Adrenal gland (tissue), 12 donors: ENCODE data around the gene STK40. TPM values are rescaled to one million over a fixed set of nuclear protein-coding genes. Genes with fewer than 3 reads are reported as not detected.

Source experiments
- DNase-seq, 7 donors: peaks; one replicate each; pipeline ENCODE4 v3.0.0-alpha.2; 2019 to 2020
- H3K27ac ChIP-seq, 5 donors: fragments of 200-600 bp; sonication (generic) in 4 of 5; 1 replicate in 3 of 5; 2 replicates in 2 of 5; pipeline versions ENCODE4 v1.5.1 to v1.8.0; 2016 to 2020; ENCODE audit warnings: mild to moderate bottlenecking in 1 of 5
- H3K27me3 ChIP-seq: fragments of 200-600 bp; 2 replicates; pipeline ENCODE4 v1.8.0; 2021
- H3K36me3 ChIP-seq, 2 donors: fragments of 200-600 bp; replicated peaks in 1 of 2; 1 replicate in 1 of 2; 2 replicates in 1 of 2; pipeline versions ENCODE4 v1.5.1 to v1.8.0; 2018 to 2022
- H3K4me1 ChIP-seq, 2 donors: fragments of 200-600 bp; replicated peaks in 1 of 2; 1 replicate in 1 of 2; 2 replicates in 1 of 2; pipeline versions ENCODE4 v1.5.1 to v1.8.0; 2018 to 2021
- H3K4me3 ChIP-seq, 4 donors: fragments of 200-600 bp; sonication (generic) in 3 of 4; one replicate each; pipeline ENCODE4 v1.5.1; 2016 to 2018
- H3K9me3 ChIP-seq, 3 donors: fragments of 200-600 bp; sonication (generic) in 1 of 3; replicated peaks in 1 of 3; 1 replicate in 2 of 3; 2 replicates in 1 of 3; pipeline versions ENCODE4 v1.5.1 to v1.8.0; 2016 to 2021
- CTCF ChIP-seq, 6 experiments: fragments of 450-650 bp in 4 of 6; fragments of 200-600 bp in 2 of 6; sonication (generic) in 1 of 6; IDR thresholded peaks; 1 replicate in 5 of 6; 2 replicates in 1 of 6; pipeline versions ENCODE4 v1.5.1 to v1.8.0; 2016 to 2021; ENCODE audit warnings: antibody characterized with exemption in 6 of 6, mild to moderate bottlenecking in 2 of 6, moderate library complexity in 1 of 6
- POLR2A ChIP-seq, 2 donors: fragments of 450-650 bp; IDR thresholded peaks; one replicate each; pipeline ENCODE4 v1.6.1; 2017; ENCODE audit warnings: antibody characterized with exemption in 2 of 2, mild to moderate bottlenecking in 2 of 2, moderate library complexity in 1 of 2
- WGBS, 4 donors: extraction: QIAGEN DNeasy Blood & Tissue Kit in 2 of 4; methylation state at CpG; one replicate each; pipeline versions ENCODE4 v1.1.5 to v1.1.7; 2013 to 2017; 5-methylcytosine and 5-hydroxymethylcytosine counted together
- intact Hi-C, 2 donors: fragments of 100-400 bp; cut with DNase I; formaldehyde crosslinking; loops; one replicate each; pipeline versions ENCODE4 v1.14.1 to v1.15.0; 2022 to 2023
- polyA plus RNA-seq, 3 donors: library from polyadenylated mRNA; stranded (reverse); fragments of 200-250 nt in 2 of 3; fragments of 350-450 nt in 1 of 3; fragmentation: Illumina TruSeq in 1 of 3; extraction: RNeasy Lipid Tissue Mini Kit (QIAGEN cat#74804) in 1 of 3; gene quantifications; one replicate each; pipeline ENCODE4 v1.2.3, GENCODE V29; 2013 to 2014
- total RNA-seq, 9 donors: library from RNA; depleted of rRNA in 4 of 9; stranded (reverse); fragments of >200 nt in 4 of 9; fragments of 120-200 nt in 1 of 9; fragmentation: NEBNext Ultra II Directional in 1 of 9; extraction: Animal tissue kit (Norgen Biotek cat#: 25700) in 1 of 9; gene quantifications; one replicate each; pipeline versions ENCODE4 v1.1.0 to v1.2.4, GENCODE V29; 2013 to 2023
- donor health status: healthy with polysubstance abuse.
- donor health status: Bipolar disorder and iron deficiency.
- donor health status: DM: yes; HTN: yes; CAD: no.
- donor health status: DM: no; HTN: no; CAD: no.
- donor health status: DM: no; HTN: no; CAD: no.
- donor health status: DM: yes; HTN: yes; CAD: no.

Gene STK40
- total and polyA plus RNA-seq, 12 donors = 9.8 to 31.2 (median 24.7) TPM

GRCh38 chr1:36352910-36353878, 32.5 kb downstream of the STK40 start:
- DNase-seq = no peak
- no peak overlapping the region for H3K4me3 ChIP-seq
- H3K27ac ChIP-seq = peak overlapping the region in 1 of 5 donors; percentile 38
- intact Hi-C loops = no loop called here
- 85 to 90% (median 87%) methylated on average over 12 to 15 of the region's 15 CpGs for WGBS, 4 donors
- TF ChIP-seq POLR2A (IDR thresholded peaks at IDR 0.05) (no peak), CTCF (IDR thresholded peaks at IDR 0.05) (no peak)
- no peaks in the 10 kb centered on the region for H3K27me3 ChIP-seq
- H3K36me3 ChIP-seq = peaks cover 0 to 36% of the 10 kb centered on the region in 2 donors
- no peaks in the 10 kb centered on the region for H3K9me3 ChIP-seq
- peaks cover 0 to 28% of the 10 kb centered on the region in 2 donors for H3K4me1 ChIP-seq

- no peak for DNase-seq
- WGBS, 4 donors = 81 to 85% (median 82%) methylated on average over 8 to 13 of the region's 13 CpGs
- no peaks in the 10 kb centered on the region for H3K27me3 ChIP-seq
- peaks cover 0 to 40% of the 10 kb centered on the region in 2 donors for H3K36me3 ChIP-seq
- H3K27ac ChIP-seq = peak overlapping the region in 2 of 5 donors; percentile 54 to 67
- peaks cover 0 to 28% of the 10 kb centered on the region in 2 donors for H3K4me1 ChIP-seq
- no peaks in the 10 kb centered on the region for H3K9me3 ChIP-seq
- no peak overlapping the region for H3K4me3 ChIP-seq
- TF ChIP-seq POLR2A (IDR thresholded peaks at IDR 0.05) (no peak), CTCF (IDR thresholded peaks at IDR 0.05) (no peak)
- intact Hi-C loops = no loop called here
Observed at GRCh38 chr1:36352125-36352909, 33.4 kb downstream of the STK40 start.

GRCh38 chr1:36351227-36351977, 34.3 kb downstream of the STK40 start:
- peaks cover 0 to 49% of the 10 kb centered on the region in 2 donors for H3K36me3 ChIP-seq
- H3K27me3 ChIP-seq = no peaks in the 10 kb centered on the region
- no peaks in the 10 kb centered on the region for H3K9me3 ChIP-seq
- no peak overlapping the region for H3K4me3 ChIP-seq
- no peak for TF ChIP-seq CTCF (IDR thresholded peaks at IDR 0.05)
- no peak for TF ChIP-seq POLR2A (IDR thresholded peaks at IDR 0.05)
- peaks cover 0 to 28% of the 10 kb centered on the region in 2 donors for H3K4me1 ChIP-seq
- H3K27ac ChIP-seq = peak overlapping the region in 2 of 5 donors; percentile 54 to 67
- 73 to 81% (median 77%) methylated on average over 13 to 14 of the region's 14 CpGs for WGBS, 4 donors
- intact Hi-C loops = no loop called here
- DNase-seq = no peak
